GM15510 (cell line): ENCODE measurements around the gene NBAS.

Experiments used
- POLR2A ChIP-seq: IDR thresholded peaks from 3 replicates; pipeline ENCODE4 v1.6.1; 2011; ENCODE audit warnings: borderline replicate concordance; ENCODE audit not compliant: insufficient read length; ENCODE audit errors: extremely low read depth

Gene NBAS

DNA sequence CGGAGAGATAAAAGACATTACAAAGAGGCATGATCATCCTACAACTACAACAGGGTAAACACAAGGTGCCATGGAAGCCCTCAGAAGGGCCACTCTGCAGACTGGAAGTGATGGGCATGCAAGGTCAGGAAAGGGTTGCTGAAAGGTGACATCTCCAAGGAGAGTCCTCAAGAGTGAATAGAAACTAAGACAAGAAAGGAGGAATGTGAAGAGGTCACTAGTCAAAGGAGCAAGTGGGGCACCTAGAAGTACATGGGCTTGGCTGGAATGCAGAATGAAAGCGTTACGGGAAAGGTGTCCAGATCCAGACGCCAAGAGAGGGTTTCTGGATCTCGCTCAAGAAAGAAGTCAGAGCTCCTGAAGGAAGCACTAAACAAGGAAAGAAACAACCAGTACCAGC lies 314.3 kb downstream of the NBAS start:
- TF ChIP-seq POLR2A: no peak

DNA sequence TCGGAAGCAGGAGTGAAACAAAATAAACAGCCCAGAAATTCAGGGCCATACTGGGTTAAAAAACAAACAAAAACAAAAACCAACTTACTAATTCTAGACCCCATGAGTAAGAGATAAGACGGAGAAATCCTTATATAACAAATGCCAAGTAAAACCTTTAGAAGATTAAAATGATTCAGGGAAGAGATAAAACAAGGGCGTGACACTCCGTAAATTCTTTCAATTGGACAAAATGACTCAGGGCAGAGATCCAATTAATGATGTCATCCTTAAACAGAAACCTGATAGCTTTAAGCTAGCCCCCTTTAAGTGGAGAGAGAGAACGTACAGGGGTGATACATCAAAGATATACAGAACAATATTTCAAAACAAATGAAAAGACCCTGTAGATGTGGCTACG lies 317.4 kb downstream of the NBAS start:
- no peak for TF ChIP-seq POLR2A

DNA sequence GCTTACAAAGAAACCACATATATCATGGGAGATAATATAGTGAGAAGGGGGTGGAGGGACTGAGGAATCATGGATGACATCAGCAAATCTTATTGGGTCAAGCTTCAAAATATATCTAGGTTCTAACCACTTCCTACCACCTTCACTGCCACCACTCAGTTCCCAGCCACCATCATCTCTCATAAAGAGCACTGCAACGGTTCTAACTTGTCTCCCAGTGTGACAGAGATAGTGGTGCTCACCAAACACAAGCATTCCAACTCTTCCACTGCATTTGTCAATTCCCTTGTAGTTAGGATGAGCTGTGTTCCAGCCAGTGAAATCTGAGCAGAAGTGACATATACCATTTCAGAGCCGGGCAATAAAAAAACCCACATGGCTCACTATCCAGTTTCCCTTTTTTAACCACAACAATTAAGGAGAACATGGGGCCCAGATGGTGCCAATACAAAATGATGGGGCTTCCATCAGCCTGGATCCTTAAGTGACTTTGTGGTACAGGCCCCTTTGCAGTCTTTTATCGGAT lies 318.1 kb downstream of the NBAS start:
- no peak for TF ChIP-seq POLR2A

DNA sequence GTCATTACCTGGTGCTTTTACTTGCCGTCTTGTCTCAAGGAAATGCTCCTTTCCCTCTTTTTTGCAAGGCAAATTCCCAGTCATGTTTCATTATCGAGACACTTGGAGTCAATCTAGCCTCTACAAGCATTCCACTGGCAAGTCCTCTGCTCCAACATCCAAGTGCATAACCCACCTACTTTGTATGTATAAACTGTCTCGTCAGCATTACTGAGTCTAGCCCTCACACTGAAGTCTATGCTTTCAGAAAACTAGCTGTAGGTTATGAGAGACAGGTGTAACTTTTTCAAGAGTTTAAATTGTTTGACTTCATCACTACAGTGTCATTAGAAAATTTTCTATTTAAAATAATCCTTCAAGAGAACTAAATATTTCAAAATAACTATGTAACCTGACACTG lies 319.2 kb downstream of the NBAS start:
- TF ChIP-seq POLR2A: no peak

DNA sequence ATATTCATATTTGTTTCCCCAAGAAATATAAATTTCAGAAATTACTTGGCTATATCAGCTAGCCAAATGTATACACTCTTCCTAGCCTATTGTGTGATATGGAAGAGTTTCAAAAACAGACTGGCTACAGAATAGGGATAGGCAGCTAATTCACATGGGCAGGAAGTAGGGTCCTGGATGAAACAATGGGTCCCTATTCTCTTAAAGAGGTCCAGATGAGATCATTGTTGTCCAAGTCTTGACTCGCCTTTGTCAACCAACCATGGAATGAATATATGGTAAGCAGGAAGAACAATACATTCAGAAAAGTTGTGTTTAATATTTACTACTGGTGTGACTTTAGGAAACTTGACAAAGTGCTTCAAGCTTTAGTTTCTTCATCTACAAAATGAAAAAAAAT lies 319.9 kb downstream of the NBAS start:
- no peak for TF ChIP-seq POLR2A

DNA sequence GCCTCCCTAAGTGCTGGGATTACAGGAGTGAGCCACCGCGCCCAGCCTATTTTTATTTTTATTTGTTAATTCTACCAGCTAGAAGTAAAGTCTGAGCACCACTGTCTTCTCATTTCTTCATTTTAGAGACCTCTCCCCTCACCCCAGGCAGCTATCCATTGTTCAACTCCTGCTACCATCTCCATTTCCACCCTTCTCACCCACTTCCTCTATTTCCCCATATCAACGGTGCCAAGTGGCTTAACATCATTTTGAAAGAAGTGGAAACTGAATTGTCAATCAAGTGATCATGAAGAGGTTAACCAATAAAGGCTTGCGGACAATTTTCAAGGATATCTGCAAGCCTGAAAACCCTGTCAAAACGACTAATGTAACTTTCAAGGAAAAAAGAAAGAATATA lies 323.1 kb downstream of the NBAS start:
- no peak for TF ChIP-seq POLR2A

DNA sequence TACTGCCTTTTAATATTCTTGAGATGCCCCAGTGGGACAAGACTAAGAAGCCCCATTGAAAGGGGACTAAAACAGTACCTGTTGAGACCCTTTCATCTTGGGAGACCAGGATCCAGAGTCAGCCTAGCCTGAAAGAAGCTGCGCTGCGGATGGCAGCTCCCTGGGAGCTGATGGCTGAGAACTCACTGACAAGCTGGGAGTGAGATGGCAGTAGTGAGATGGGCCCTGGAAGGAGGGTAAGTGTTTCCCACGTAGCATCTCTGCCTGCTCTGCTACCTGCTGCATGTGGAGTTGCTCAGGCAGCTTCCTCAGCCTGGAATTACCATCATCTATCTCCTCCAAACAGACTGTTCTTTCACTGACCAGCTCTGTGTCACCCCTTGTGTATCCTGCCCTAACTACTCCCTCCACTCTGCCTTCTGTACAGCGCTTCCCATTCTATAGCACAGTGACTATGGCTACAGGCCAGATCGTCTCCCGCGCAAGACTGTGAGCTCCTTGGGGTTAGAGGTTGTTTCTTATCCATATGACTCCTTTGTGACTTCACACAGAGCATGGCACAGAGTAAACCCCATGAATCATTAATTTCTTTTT lies 330.4 kb downstream of the NBAS start:
- TF ChIP-seq POLR2A: no peak

DNA sequence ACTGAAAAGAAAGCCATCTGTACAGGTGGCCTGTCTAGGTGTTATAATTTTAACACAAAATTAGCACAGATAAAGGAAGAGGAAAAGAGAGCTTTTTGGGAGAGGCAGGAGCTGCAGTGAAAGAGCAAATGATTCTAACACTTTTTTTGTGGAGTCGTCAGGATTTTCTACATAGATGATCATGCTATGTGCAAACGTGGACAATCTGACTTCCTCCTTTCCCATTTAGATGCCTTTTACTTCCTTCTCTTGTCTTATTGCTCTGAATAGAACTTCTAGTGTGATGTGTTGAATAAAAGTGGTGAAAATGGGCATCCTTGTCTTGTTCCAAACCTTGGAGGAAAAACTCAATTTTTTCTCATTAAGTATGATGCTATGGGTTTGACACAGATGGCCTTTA lies 334.5 kb downstream of the NBAS start:
- TF ChIP-seq POLR2A: no peak

DNA sequence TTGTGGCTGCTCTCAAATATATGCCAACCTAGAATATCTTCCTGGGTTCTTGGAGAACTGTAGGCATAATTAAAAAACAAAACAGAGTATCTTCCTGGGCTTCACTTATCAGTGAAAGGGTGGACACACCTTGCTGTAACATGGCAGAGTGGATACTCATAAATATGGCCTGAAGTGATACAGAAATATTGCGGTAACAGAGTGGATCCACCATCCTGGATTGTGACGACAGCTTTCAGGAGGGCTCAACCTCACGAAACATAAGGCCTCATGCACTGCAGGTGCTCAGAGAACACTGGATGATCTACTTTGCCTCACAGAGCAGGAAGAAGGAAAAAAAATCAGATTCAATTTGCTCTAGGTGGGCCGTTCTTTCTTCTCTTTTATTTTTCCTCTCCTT lies 336.0 kb downstream of the NBAS start:
- no peak for TF ChIP-seq POLR2A

DNA sequence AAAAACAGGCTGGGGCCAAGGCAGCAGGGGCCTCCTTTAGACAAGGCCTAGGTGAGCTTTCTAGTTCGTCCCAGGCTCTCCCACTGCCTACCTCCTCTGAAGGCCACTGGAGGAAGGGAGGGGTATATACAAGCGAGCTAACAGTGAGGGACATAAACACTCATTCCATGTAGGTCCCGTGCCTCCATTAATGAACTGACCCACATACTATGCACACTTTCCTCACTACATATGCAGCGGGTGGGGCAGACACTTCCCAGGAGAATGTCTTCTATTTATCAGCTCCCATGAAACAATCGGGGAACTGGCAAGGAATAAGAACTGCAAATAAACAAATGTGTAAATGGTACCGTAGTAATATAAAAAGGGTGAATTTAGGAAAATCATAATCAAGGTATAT lies 336.5 kb downstream of the NBAS start:
- no peak for TF ChIP-seq POLR2A

DNA sequence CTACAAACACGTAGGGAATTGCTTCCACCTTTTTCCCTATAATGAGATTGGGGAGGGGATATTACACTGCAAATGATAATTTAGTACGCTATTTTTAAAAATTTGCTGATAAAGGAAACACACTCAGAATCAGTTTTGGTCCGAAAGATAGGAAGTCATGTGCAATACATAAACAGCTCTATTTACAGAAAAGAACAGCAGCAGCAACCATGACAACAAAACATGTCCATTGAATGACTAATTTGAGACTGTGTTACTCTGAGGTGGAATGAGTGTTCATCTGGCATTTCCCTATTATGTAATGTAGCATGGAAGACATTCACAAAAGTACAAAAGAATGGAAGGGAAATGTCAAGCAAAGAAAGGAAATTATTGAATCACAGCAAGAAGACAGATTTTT lies 337.2 kb downstream of the NBAS start:
- TF ChIP-seq POLR2A: no peak

DNA sequence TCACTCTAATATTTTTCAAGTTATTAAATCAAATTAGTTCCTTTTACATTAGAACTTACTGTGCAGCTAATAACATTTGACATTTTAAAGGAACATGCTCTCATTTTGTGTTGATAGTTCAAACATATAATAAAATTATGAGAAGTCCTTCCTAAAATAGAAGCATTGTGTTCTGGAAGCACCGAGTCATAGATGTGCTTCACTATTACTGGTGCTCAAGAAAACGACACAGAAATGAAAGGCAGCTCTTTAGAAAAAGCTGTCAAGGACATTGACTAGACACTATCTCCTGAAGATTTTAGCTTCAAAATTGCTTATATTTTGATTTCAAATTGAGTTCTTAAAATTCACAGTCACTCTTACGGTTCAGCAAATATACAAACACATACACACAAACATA lies 338.3 kb downstream of the NBAS start:
- TF ChIP-seq POLR2A: no peak

DNA sequence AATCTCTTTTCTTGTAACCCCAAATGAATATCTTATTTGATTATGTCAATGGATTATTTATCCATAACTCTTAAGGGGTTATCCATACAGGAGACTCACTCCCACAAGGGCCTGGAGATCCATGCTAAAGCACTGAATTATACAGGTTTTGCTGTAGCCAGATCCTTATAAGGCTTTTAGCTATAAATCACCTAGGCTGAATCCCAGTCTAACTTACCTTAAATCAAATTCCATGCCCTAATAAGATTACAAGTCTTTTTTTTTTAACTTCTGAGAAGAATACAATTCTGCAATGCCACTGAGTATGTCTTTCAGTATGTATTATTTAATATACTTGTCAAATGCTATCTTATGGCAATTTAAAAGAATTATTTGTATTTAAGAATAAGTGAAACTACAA lies 340.5 kb downstream of the NBAS start:
- TF ChIP-seq POLR2A: no peak

DNA sequence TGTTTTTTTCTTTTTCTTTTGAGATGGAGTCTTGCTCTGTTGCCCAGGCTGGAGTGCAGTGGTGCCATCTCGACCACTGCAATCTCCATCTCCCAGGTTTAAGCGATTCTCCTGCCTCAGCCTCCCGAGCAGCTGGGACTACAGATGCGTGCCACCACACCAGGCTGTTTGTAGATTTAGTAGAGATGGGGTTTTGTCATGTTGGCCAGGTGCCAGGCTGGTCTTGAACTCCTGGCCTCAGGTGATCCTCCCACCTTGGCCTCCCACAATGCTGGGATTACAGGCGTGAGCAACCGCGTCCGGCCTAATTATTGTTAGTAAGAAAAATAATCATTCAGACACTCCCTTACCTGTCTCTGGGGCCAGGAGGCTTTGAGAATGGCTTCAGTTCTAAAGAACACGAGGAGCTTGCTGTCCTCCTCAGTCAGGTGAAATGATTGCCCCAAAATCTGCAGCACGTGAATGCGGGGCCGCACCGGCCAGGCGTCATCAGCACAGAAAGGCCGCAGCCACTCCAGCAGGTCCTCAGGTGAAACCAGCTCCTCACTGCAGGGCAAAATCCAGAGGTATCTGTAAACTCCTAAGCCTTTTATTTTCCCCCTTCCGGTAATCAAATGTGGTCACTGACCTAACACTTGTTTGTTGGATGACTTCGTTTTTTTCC lies 342.6 kb downstream of the NBAS start:
- TF ChIP-seq POLR2A: no peak

DNA sequence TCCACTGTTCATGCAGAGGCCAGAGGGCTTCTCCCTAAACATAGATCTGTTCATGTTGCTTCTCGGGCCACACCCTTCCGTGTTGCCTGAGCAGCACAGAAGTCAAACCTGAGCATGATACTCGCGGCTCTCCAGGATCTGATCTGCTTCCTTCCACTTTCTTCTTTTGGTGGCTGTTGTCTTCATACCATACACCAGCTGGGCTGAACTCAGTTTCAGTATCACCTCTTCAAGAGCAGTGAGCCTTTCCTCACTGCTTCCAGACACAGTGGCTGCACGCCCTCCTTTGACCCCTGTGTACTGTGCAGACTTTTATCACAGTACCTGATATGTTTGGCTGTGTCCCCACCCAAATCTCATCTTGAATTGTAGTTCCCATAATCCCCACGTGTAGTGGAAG lies 348.9 kb downstream of the NBAS start:
- TF ChIP-seq POLR2A: no peak

DNA sequence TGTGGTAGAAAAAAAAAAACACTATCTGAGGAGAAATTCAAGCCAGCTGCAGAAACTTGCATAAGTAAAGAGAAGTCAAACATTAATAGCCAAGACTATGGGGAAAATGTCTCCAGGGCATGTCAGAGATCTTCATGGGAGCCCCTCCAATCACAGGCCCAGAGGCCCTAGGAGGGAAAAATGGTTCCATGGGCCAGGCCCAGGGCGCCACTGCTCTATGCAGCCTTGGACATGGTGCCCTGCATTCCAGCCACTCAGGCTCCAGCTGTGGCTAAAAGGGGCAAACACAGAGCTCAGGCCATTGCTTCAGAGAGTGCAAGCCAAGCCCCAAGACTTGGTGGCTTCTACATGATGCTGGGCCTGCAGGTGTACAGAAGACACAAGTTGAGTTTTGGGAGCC lies 354.7 kb downstream of the NBAS start:
- TF ChIP-seq POLR2A: no peak
